ENCODE measurements around the gene SGCA. TPM values are rescaled to one million over a fixed set of nuclear protein-coding genes. Genes with fewer than 3 reads are reported as not detected.

Gene SGCA
- total and polyA plus RNA-seq, 10 of the 15 experiments (the other 5 are each of a cell fraction or from before 2014, with no cell fraction given) = 0.13 to 2.2 (median 0.50) TPM; not detected in 2

- no peak for TF ChIP-seq ZBTB11 (CRISPR knock-in tag; IDR thresholded peaks at IDR 0.05)
- no peak for TF ChIP-seq PAX8 (IDR thresholded peaks at IDR 0.05)
- peak; percentile 25; the same call in 1 of the 2 replicates for TF ChIP-seq GATAD2B (conservative IDR thresholded peaks at IDR 0.05; ENCODE audit: low read depth)
- TF ChIP-seq ZNF687 (IDR thresholded peaks at IDR 0.05) = peak; percentile 9; the same call in 1 of the 2 replicates
- peak; percentile 25; the same call in 1 of the 2 replicates for TF ChIP-seq HCFC1 (IDR thresholded peaks at IDR 0.05; ENCODE audit: low read length)
- no peak for TF ChIP-seq CREB1 (IDR thresholded peaks at IDR 0.05; ENCODE audit: low read depth)
- TF ChIP-seq USF2 (IDR thresholded peaks at IDR 0.05; ENCODE audit: borderline replicate concordance, low read depth, low read length) = no peak
- TF ChIP-seq IKZF1 (conservative IDR thresholded peaks at IDR 0.05) = peak; percentile 48; the same call in 1 of the 2 replicates
- peak; percentile 47 for TF ChIP-seq SMAD1 (IDR thresholded peaks at IDR 0.05; ENCODE audit: low read depth, partially characterized antibody)
- 0 out of 2 replicates have a peak, but pooled peaks have one; percentile 17 for TF ChIP-seq MEF2A (IDR thresholded peaks at IDR 0.05; ENCODE audit: insufficient read depth, low read depth, low read length)
- TF ChIP-seq YBX1 (IDR thresholded peaks at IDR 0.05) = no peak
- peak; percentile 25 to 46; a peak in 3 of 4 replicates for TF ChIP-seq IKZF2 (IDR thresholded peaks at IDR 0.05)
- TF ChIP-seq ESRRA (IDR thresholded peaks at IDR 0.05; ENCODE audit: low read length) = peak; percentile 17; the same call in 1 of the 2 replicates
- TF ChIP-seq SKIL (IDR thresholded peaks at IDR 0.05; ENCODE audit: low read depth, poor library complexity, severe bottlenecking) = peak; percentile 87
- peak; percentile 53 for TF ChIP-seq ATF7 (IDR thresholded peaks at IDR 0.05; ENCODE audit: low read depth)
- no peak for TF ChIP-seq ATF3 (IDR thresholded peaks at IDR 0.05; ENCODE audit: borderline replicate concordance, extremely low read depth, low read depth, low read length)
- no peak for TF ChIP-seq MTA3 (IDR thresholded peaks at IDR 0.05; ENCODE audit: borderline replicate concordance, low read length)
- no peak for TF ChIP-seq KLF5 (IDR thresholded peaks at IDR 0.05; ENCODE audit: partially characterized antibody)
Measured at GRCh38 chr17:50151041-50151936, 14.5 kb upstream of the SGCA start (continued).

All from GM12878 (cell line).